ENCODE measurements around the gene TLX2. TPM values are rescaled to one million over a fixed set of nuclear protein-coding genes. Genes with fewer than 3 reads are reported as not detected.

The TLX2 gene
- total and polyA plus RNA-seq, 7 donors = not detected

DNA sequence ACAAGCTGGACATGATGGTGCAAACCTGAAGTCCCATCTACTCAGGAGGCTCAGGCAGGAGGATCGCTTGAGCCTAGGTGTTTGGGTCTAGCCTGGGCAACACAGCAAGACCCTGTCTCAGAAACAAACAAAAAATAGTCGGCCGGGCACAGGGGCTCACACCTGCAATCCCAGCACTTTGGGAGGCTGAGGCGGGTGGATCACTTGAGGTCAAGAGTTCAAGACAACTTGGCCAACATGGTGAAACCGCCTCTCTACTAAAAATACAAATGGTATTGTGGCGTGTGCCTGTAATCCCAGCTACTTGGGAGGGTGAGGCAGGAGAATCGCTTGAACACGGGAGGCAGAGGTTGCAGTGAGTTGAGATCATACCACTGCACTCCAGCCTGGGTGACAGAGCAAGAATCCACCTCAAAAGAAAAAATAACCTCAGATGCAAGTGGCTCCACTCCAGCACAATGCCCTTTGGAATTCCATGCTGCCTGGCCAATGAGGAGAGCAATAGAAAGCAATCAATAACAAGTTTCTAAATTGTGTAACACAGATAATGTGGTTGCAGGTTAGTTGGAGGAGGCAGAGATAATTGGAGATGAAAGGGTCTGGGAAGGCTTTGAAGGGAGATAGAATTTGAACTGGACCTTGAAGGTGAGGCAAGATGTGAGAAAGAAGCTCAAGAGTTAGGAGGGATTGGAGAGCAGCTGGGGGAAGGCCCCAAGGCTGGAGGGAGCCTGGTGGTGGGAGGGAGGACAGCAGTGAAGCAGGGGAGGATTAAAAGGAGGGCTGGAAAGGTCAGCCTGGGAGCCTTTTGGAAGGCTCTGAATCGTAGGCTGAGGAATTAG lies 25.4 kb upstream of the TLX2 start:
- H3K36me3 ChIP-seq (ENCODE audit: insufficient read depth in 1 of 2, low read depth in 1 of 2) = peaks cover 9 to 85% of the 10 kb centered on the region in 2 donors
- 88 to 93% (median 91%) methylated on average over 9 of the region's 9 CpGs for WGBS, 3 donors
- intact Hi-C loops (cut with DNase I) = no loop called here

DNA sequence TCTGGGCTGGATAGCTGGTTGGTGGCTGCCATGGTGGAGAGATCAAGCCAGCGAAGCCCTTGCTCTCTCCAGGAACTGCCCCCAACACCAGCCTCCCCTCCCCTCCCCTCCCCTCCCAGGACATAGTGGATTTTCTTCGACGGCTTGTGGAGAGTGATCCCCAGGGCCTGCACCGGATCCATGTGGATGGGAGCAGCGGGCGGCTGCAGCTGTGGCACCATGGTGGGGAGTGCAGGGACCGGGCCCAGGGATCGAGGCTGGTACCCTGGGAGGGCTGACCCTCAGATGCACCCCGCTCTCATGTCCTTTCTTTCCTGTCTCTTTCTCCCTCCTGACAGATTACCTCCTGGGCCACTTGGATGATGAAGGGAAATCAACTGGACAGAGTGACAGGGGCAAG lies 24.3 kb upstream of the TLX2 start:
- Histone ChIP-seq H3K36me3 (ENCODE audit: insufficient read depth in 1 of 2, low read depth in 1 of 2) (peaks cover 12 to 91% of the 10 kb centered on the region in 2 donors), H3K4me1 (no peaks in the 10 kb centered on the region), H3K27me3 (ENCODE audit: insufficient read depth in 3 of 3, low read length in 2 of 3) (no peaks in the 10 kb centered on the region), H3K4me3 (no peak overlapping the region), H3K9me3 (no peaks in the 10 kb centered on the region), H3K27ac (no peak overlapping the region)
- WGBS, 3 donors = 88 to 89% (median 89%) methylated on average over 9 of the region's 9 CpGs
- TF ChIP-seq, protein P1, sequence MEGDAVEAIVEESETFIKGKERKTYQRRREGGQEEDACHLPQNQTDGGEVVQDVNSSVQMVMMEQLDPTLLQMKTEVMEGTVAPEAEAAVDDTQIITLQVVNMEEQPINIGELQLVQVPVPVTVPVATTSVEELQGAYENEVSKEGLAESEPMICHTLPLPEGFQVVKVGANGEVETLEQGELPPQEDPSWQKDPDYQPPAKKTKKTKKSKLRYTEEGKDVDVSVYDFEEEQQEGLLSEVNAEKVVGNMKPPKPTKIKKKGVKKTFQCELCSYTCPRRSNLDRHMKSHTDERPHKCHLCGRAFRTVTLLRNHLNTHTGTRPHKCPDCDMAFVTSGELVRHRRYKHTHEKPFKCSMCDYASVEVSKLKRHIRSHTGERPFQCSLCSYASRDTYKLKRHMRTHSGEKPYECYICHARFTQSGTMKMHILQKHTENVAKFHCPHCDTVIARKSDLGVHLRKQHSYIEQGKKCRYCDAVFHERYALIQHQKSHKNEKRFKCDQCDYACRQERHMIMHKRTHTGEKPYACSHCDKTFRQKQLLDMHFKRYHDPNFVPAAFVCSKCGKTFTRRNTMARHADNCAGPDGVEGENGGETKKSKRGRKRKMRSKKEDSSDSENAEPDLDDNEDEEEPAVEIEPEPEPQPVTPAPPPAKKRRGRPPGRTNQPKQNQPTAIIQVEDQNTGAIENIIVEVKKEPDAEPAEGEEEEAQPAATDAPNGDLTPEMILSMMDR (IDR thresholded peaks at IDR 0.05) = no peak
- DNase-seq (no peak), ATAC-seq (no peak)
- intact Hi-C loops (cut with DNase I) = no loop called here

More for the DNA sequence above, 25.4 kb upstream of the TLX2 start:
- no peak overlapping the region for H3K27ac ChIP-seq
- no peaks in the 10 kb centered on the region for H3K27me3 ChIP-seq (ENCODE audit: insufficient read depth in 3 of 3, low read length in 2 of 3)
- no peaks in the 10 kb centered on the region for H3K9me3 ChIP-seq
- no peak overlapping the region for H3K4me3 ChIP-seq
- ATAC-seq (no peak), DNase-seq (no peak)
- TF ChIP-seq, protein P1 (IDR thresholded peaks at IDR 0.05) = no peak
- H3K4me1 ChIP-seq = peaks cover 3% of the 10 kb centered on the region

DNA sequence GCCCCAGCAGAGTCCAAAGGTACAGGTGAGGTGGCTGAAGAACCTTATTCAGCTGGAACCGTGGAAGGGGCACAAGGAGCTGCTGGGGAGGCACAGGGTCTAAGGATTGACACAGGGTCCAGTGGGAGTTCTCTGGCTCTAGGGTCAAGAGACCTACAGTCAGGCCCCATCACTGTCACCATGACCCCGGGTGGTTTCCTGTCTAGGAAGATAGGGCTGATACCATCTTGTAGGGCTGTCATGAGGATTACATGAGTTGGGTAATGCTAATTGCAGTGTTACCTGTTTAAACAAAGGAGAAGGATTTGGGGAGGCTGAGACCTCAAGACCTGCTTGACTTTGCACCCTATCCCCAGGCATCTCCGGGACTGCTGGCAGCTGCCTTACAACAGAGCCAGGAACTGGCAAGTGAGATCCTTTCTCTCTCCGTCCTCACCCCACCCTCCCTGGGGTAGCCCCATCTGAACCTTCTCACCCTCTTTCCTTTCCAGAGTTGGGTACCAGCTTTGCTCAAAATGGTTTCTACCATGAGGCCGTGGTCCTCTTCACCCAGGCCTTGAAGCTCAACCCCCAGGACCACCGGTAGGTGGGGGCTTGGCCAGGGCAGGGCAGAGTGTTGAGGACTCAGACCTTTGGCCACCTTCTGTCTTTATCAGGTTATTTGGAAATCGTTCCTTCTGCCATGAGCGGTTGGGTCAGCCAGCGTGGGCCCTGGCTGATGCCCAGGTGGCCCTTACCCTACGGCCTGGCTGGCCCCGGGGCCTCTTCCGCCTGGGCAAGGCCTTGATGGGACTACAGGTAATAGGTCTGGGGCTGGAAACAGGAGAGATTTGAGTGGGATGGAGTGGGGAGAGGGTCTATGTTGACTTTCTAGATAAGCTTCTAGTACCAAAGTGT lies 22.4 kb upstream of the TLX2 start:
- H3K27me3 ChIP-seq (ENCODE audit: insufficient read depth in 3 of 3, low read length in 2 of 3) = peaks cover 0 to 3% (median 2%) of the 10 kb centered on the region in 3 donors
- H3K4me3 ChIP-seq = no peak overlapping the region
- WGBS, 3 donors = 92 to 94% (median 92%) methylated on average over 12 of the region's 12 CpGs
- H3K9me3 ChIP-seq = no peaks in the 10 kb centered on the region
- no peak for DNase-seq
- TF ChIP-seq, protein P1 (IDR thresholded peaks at IDR 0.05) = no peak
- no peak for ATAC-seq
- H3K4me1 ChIP-seq = no peaks in the 10 kb centered on the region
- no peak overlapping the region for H3K27ac ChIP-seq
- H3K36me3 ChIP-seq (ENCODE audit: insufficient read depth in 1 of 2, low read depth in 1 of 2) = peaks cover 12 to 72% of the 10 kb centered on the region in 2 donors
- intact Hi-C loops (cut with DNase I) = no loop called here

DNA sequence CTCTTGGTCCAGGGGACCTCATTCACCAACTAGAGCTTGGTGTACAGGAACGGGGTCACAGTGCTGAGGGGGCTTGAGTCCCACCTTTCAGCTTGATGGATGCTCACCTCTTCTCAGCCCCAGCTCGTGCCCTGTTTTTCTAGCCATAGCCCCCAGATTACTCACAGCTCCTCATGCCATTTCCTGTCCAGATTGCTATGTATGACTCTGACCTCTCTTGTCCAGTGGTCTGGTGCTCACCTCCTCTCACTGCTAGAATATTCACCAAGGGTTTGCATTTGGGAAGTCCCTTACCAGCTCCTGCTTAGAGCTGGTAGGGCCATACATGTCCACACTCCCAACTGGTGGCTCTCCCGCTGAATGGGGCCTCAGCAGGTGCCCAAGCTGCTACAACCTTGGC lies 20.7 kb upstream of the TLX2 start:
- Histone ChIP-seq H3K9me3 (no peaks in the 10 kb centered on the region), H3K4me1 (peaks cover 10% of the 10 kb centered on the region), H3K36me3 (ENCODE audit: insufficient read depth in 1 of 2, low read depth in 1 of 2) (peaks cover 12 to 56% of the 10 kb centered on the region in 2 donors), H3K27me3 (ENCODE audit: insufficient read depth in 3 of 3, low read length in 2 of 3) (peaks cover 0 to 19% (median 14%) of the 10 kb centered on the region in 3 donors), H3K27ac (no peak overlapping the region), H3K4me3 (no peak overlapping the region)
- DNase-seq (no peak), ATAC-seq (no peak)
- TF ChIP-seq, protein P1 (IDR thresholded peaks at IDR 0.05) = no peak
- WGBS, 3 donors = 90 to 92% (median 90%) methylated on average over 3 of the region's 3 CpGs
- intact Hi-C loops (cut with DNase I) = no loop called here

Measured in psoas muscle (tissue), 8 donors.